GM21737 (cell line): ENCODE data around the gene ELP1.
"Not testable (repeated sequence)": the region's sequence is repeated elsewhere in the genome, so short reads cannot be mapped to it uniquely, and the experiment has no call there.

Source experiments
- ATAC-seq: cut with Tn5 transposase; IDR thresholded peaks from one replicate; pipeline ENCODE4 v1.9.1; 2021; ENCODE audit warnings: mild to moderate bottlenecking, moderate library complexity; ENCODE audit not compliant: unreplicated experiment

The ELP1 gene

DNA sequence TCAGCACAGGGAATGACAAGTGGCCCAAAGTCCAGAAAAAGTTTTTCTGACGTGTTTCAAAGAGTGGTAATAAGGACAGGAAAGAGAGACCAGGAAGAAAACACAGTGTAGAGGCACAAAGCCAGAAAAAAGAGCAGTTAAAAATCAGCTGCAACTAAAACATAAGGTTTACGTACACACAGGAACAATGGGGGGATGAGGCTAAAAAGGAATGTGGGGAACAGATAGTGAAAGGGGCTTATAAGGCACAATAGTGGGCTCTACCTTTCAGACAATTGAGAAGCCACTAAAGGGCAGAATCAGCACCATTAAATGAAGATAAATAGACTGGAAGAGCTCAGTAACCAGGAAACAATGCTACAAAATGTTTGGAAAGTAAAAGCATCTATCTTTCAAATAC is 5.5 kb downstream of the ELP1 start:
- ATAC-seq = no peak

DNA sequence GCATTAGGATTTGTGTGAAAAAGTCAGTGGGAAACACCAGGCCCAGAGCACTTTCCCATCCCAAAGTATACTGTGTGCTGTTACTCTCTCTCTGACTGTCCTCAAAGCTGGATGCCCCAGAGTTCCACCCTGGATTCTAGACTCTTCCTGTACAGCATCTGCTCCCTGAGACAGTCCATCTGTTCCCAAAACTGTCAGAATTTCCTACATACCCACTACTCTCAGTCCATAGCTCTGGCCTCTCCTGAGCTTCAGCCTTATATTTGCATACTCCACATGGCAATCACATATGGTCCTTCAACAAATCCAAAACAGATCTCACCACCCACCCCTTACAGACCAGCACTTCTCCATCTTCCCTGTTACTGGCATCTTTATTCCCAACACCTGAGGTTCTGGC is 9.5 kb downstream of the ELP1 start:
- no peak for ATAC-seq

- no peak for ATAC-seq
Measured at GRCh38 chr9:108921200-108921599, 12.7 kb downstream of the ELP1 start.

DNA sequence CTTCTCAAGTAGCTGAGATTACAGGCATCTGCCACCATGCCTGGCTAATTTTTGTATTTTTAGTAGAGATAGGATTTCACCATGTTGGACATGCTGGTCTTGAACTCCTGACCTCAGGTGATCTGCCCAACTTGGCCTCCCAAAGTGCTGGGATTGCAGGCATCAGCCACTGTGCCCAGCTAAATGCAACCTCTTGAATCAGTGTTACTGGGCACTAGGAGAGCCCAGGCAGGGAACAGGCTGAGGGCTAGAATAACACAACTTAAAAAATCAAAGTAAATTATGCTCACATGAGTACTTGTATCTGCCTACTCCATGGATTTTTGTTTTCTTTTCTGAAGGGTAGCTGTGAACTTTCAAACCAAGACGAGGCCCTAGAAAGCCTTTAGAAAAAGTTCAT is 13.5 kb downstream of the ELP1 start:
- ATAC-seq = not testable (repeated sequence)

GRCh38 chr9:108919517-108919916 is 14.4 kb downstream of the ELP1 start:
- ATAC-seq = no peak

DNA sequence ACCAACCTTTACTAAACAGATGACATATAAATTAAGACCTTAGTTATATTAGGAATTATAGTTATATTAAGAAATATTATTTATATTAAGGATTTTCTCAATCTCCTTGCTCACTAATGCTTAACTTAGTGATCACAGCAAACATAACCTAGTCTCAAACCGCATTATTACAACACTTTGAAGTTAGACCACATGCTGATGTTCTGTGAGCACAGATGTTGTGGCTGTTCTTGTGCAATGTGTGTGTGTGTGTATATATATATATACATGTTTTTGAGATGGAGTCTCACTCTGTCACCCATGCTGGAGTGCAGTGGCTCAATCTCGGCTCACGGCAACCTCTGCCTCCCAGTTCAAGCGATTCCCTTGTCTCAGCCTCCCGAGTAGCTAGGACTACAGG is 20.5 kb downstream of the ELP1 start:
- no peak for ATAC-seq

DNA sequence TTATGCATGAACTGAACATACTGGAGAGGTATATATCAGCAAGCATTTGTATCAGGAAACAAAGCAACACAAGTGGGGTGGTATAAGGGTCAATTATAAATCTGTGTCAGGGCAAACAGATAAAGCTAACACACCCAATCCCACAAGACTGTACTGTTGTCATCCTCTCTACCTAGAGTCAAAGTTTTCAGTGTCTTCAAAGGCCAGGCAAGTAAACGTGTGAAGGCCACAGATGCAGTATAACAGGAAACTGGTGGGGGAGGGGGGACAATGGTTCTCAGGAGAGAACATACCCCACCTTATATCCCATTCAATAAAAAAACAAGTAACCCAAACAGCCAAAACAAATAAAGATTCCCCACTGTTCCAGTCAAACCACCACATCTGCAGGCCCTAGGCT is 22.1 kb downstream of the ELP1 start:
- no peak for ATAC-seq

DNA sequence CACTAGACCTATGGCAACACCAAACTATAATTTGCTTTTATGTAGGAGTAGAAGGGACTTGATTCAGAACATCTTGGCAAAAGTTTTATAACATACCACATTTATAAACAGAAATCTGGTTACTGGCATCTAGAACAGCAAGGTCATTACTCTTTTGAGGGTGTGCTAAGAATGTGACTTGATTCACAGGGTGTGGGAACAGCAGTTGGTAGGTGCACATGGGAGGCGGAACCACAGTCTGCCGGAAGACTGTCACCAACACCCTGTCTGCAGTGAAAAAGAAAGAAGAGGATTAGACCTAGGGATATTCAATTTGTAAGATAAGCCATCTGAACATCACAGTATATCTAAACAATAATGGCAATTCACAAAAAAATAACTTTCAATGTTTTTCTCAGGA is 23.0 kb downstream of the ELP1 start:
- no peak for ATAC-seq

DNA sequence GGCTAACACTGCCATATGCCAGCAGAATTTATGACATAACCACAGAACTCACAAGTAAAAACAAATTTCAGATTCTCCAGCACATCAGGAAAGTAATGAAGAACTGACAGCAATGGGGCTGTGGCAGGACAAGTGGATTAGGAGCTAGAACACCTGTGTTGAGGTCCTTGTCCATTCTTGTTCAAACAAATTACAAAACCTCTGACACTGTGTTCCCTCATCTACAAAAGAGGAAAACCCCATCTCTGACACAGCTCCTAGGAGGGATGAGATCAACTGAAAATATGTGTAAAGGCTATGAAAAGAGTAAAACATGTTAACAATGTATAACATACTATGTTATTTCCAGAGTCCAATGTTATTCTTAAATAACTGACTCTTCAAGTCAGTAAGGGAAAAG is 23.5 kb downstream of the ELP1 start:
- ATAC-seq = no peak

DNA sequence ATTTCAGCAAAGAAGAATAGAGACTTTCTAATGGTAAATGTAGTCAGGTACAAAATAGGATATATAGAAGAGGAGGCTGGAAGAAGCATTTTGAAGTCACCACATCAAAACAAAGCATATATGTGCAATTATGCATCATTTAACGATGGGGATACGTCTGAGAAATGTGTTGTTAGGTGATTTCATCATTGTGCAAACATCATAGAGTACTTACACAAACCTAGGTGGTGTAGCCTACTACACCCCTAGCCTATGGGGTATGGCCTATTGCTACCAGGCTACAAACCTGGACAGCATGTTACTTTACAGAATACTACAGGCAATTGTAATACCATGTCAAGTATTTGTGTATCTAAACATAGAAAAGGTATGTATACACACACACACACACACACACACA is 28.4 kb downstream of the ELP1 start:
- ATAC-seq = no peak

- ATAC-seq = no peak
Measured at GRCh38 chr9:108904161-108904560, 29.8 kb downstream of the ELP1 start.

- no peak for ATAC-seq
Measured at GRCh38 chr9:108903420-108904103, 30.4 kb downstream of the ELP1 start.

- no peak for ATAC-seq
Measured at GRCh38 chr9:108900176-108900575, 33.7 kb downstream of the ELP1 start.

DNA sequence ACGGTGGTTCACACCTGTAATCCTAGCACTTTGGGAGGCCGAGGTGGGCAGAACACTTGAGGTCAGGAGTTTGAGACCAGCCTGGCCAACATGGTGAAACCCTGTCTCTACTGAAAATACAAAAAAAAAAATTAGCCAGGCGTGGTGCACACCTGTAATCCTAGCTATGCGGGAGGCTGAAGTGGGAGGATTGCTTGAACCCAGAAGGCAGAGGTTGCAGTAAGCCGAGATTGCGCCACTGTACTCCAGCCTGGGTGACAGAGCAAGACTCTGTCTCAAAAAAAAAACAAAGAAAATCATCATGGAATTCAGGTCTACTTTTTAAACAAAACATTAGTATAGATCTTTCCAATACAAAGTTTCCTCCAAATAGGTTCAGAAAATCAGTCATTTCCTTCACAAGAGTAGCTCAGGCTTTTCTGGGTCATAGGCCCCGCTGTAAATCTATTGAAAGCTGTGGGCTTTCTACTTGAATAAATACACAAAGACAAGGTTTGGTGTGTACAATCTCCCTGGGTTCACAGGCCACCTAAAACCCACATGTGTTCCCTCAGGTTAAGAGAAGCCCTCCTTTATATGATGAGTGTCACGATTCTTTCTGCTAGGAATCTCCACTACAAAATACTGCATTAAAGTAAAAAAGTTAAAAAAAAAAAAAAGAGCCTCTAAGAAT is 34.8 kb downstream of the ELP1 start:
- ATAC-seq = not testable (repeated sequence)

DNA sequence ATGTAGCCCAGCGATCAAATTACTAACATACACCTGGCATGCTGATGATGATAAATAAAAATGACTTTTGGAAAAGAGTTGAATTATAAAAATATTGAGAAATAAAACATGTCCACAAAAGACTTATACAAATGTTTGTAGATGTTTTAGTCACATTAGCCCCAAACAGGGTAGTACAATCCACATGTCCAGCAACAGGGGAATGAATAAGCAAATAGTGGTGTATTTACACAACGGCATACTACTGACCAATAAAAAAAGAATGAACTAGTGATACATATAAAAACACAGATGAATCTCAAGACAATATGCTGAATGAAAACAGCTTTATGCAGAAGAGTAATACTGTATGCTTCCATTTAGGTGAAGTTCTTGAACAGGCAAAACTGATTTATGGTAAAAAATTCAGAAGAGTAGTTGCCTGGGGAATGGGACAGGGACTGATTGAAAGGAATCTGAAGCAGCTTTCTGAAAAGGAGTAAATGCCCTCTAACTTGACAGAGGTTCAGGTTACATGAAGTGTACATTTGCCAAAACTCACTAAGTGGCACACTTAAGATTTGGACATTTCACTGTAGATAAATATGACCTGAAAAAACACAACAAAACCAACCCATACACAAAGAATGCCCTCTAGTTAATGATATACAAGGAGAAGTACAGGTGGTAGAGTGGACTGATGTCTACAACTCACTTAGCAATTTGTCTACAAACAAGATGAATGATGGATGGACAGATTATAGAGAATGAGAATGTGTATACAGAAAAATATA is 36.4 kb downstream of the ELP1 start:
- no peak for ATAC-seq

DNA sequence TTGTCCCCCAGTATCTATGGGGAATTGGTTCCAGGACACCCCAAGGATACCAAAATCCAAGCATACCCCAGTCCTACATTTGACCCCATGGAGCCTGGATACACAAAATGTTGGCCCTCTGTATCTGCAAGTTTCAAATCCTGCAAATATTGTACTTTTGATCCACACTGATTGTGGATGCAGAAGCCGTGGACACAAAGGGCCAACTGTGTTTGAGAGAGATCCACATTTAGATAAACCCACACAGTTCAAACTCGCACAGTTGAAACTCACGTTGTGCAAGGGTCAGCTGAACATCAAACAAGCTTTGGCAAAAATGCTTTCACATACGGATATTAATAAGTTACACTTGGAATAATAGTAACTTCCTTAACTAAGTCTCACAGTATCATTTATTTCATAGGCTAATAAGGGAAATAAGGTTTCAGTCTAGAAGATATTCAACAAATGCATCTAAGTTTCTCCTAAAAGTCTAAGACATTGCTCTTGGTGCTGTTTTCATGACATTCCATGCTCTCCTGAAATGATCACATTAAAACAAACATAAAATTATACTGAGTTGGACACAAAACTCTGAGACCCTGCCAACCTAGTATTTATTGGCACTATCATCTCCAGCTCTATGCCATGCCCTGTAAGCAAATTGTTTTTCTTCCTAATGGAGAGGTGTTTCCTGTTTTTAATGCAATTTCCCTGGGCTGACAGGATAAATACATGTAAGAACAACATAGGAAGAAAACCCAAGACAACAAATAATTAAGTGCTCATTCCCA is 39.5 kb downstream of the ELP1 start:
- ATAC-seq = no peak

- no peak for ATAC-seq
Measured at GRCh38 chr9:108889649-108890067, 44.3 kb downstream of the ELP1 start.

- ATAC-seq = not testable (repeated sequence)
Measured at GRCh38 chr9:108886594-108887271, 47.2 kb downstream of the ELP1 start.

- peak; percentile 96 for ATAC-seq
Measured at GRCh38 chr9:108885643-108886348, 48.1 kb downstream of the ELP1 start.

- ATAC-seq = no peak
Measured at GRCh38 chr9:108884701-108885100, 49.2 kb downstream of the ELP1 start.
